ENCODE measurements around the gene PTGIS. TPM values are rescaled to one million over a fixed set of nuclear protein-coding genes. Genes with fewer than 3 reads are reported as not detected.

PTGIS gene
- polyA plus RNA-seq, 2 of the 4 experiments (the other 2 are of a cell fraction): 0.03 to 0.04 TPM

- CTCF ChIA-PET: interaction anchor here (4.3 to 8.8 kb wide), 2 partner anchors 17 to 18 kb away, joined by 22 to 83 read pairs; no protein-coding TSS in a partner anchor
- Histone ChIP-seq H3K4me3 (no peak overlapping the region), H3K9me3 (no peaks in the 10 kb centered on the region), H3K4me1 (peaks cover 37% of the 10 kb centered on the region), H3K4me2 (no peak overlapping the region), H3K27ac (no peak overlapping the region)
- FAIRE-seq (no peak), ATAC-seq (no peak), DNase-seq (ENCODE audit: low read depth in 1 of 2, low spot score in 1 of 2) (no peak)
- POLR2A ChIA-PET: no interaction called here
- TF ChIP-seq HOXB5 (CRISPR knock-in tag; IDR thresholded peaks at IDR 0.05): no peak
- TF ChIP-seq PBX3 (IDR thresholded peaks at IDR 0.05): no peak
- TF ChIP-seq CBX2 (IDR thresholded peaks at IDR 0.05; ENCODE audit: borderline replicate concordance, low read depth): no peak
- TF ChIP-seq ZNF302 (CRISPR knock-in tag; IDR thresholded peaks at IDR 0.05): no peak
- TF ChIP-seq MAFK (IDR thresholded peaks at IDR 0.05; ENCODE audit: partially characterized antibody): no peak
- TF ChIP-seq POLR2A (IDR thresholded peaks at IDR 0.05; ENCODE audit: low read length): no peak
- TF ChIP-seq EP300 (IDR thresholded peaks at IDR 0.05): no peak
- TF ChIP-seq HOXA7 (CRISPR knock-in tag; IDR thresholded peaks at IDR 0.05): no peak
- no peak for TF ChIP-seq ZC3H11A (IDR thresholded peaks at IDR 0.05)
- TF ChIP-seq BHLHE40 (IDR thresholded peaks at IDR 0.05; ENCODE audit: low read depth, low read length): no peak
- TF ChIP-seq NPAS2 (CRISPR knock-in tag; IDR thresholded peaks at IDR 0.05; ENCODE audit: borderline replicate concordance): no peak
- TF ChIP-seq CHD2 (IDR thresholded peaks at IDR 0.05; ENCODE audit: low read length, partially characterized antibody): no peak
- TF ChIP-seq NFE2L2 (conservative IDR thresholded peaks at IDR 0.05; ENCODE audit: low read length): no peak
- TF ChIP-seq MAX (IDR thresholded peaks at IDR 0.05): no peak
- TF ChIP-seq RAD21 (conservative IDR thresholded peaks at IDR 0.05 in 1 of 2, IDR thresholded peaks at IDR 0.05 in 1 of 2): no peak
- no peak for TF ChIP-seq HDAC2 (IDR thresholded peaks at IDR 0.05)
- no peak for TF ChIP-seq EHF (CRISPR knock-in tag; IDR thresholded peaks at IDR 0.05)
- TF ChIP-seq NR3C1 (IDR thresholded peaks at IDR 0.05): no peak
Observed at GRCh38 chr20:49592120-49592519, 24.2 kb upstream of the PTGIS start.

GRCh38 chr20:49591217-49591865 lies 23.4 kb upstream of the PTGIS start:
- Histone ChIP-seq H3K4me1 (peaks cover 32% of the 10 kb centered on the region), H3K4me3 (no peak overlapping the region), H3K9me3 (no peaks in the 10 kb centered on the region), H3K4me2 (no peak overlapping the region), H3K27ac (peak overlapping the region in 1 of 2 experiments; percentile 29; a peak in 3 of 6 replicates)
- DNase-seq (ENCODE audit: low read depth in 1 of 2, low spot score in 1 of 2): no peak
- TF ChIP-seq FOSL2 (IDR thresholded peaks at IDR 0.05): no peak
- TF ChIP-seq FOSL2 (CRISPR knock-in tag; IDR thresholded peaks at IDR 0.05): no peak
- no peak for TF ChIP-seq KDM1A (IDR thresholded peaks at IDR 0.05; ENCODE audit: low read depth)
- no peak for TF ChIP-seq E2F6 (IDR thresholded peaks at IDR 0.05; ENCODE audit: borderline replicate concordance, low read depth)
- no peak for TF ChIP-seq HOXB5 (CRISPR knock-in tag; IDR thresholded peaks at IDR 0.05)
- TF ChIP-seq CHD4 (IDR thresholded peaks at IDR 0.05; ENCODE audit: borderline replicate concordance): no peak
- TF ChIP-seq ATOH8 (CRISPR knock-in tag; IDR thresholded peaks at IDR 0.05; ENCODE audit: low read depth): no peak
- TF ChIP-seq RFX5 (IDR thresholded peaks at IDR 0.05): no peak
- no peak for TF ChIP-seq HES2 (IDR thresholded peaks at IDR 0.05)
- no peak for TF ChIP-seq NFE2L2 (conservative IDR thresholded peaks at IDR 0.05; ENCODE audit: low read length)
- TF ChIP-seq POLR2AphosphoS2 (conservative IDR thresholded peaks at IDR 0.05; ENCODE audit: low read length): no peak
- POLR2A ChIA-PET: no interaction called here
- CTCF ChIA-PET: interaction anchor here (1.0 to 4.3 kb wide), 3 partner anchors 12 to 50 kb away, joined by 3 to 27 read pairs (median 22); no protein-coding TSS in a partner anchor
- ATAC-seq: no peak
- 76% methylated on average over 4 of the region's 4 CpGs for WGBS (ENCODE audit: missing lambda C conversion rate)
- no peak for FAIRE-seq
